Spleen (tissue), 11 donors: ENCODE data around the gene RNF215. TPM values are rescaled to one million over a fixed set of nuclear protein-coding genes. Genes with fewer than 3 reads are reported as not detected.

ENCODE experiments used
- DNase-seq: peaks from one replicate; pipeline ENCODE4 v3.0.0-alpha.2; 2020
- H3K27ac ChIP-seq, 8 donors: fragments of 200-600 bp; sonication (generic) in 7 of 8; 1 replicate in 4 of 8; 2 replicates in 4 of 8; pipeline versions ENCODE4 v1.5.0 to v1.8.0; 2016 to 2021; ENCODE audit warnings: inconsistent platforms in 4 of 8, mild to moderate bottlenecking in 4 of 8, moderate library complexity in 1 of 8
- H3K27me3 ChIP-seq, 7 donors: fragments of 200-600 bp; sonication (generic) in 6 of 7; replicated peaks in 1 of 7; 1 replicate in 4 of 7; 2 replicates in 3 of 7; pipeline versions ENCODE4 v1.5.0 to v1.8.0; 2016 to 2021; ENCODE audit warnings: inconsistent platforms in 3 of 7, mild to moderate bottlenecking in 1 of 7
- H3K36me3 ChIP-seq, 6 donors: fragments of 200-600 bp; sonication (generic) in 5 of 6; 1 replicate in 4 of 6; 2 replicates in 2 of 6; pipeline versions ENCODE4 v1.5.0 to v1.8.0; 2016 to 2021; ENCODE audit warnings: inconsistent platforms in 2 of 6
- H3K4me1 ChIP-seq, 6 donors: fragments of 200-600 bp; sonication (generic) in 5 of 6; 1 replicate in 3 of 6; 2 replicates in 3 of 6; pipeline versions ENCODE4 v1.5.0 to v1.8.0; 2016 to 2021; ENCODE audit warnings: inconsistent platforms in 3 of 6
- H3K4me3 ChIP-seq, 8 donors: fragments of 200-600 bp; sonication (generic) in 7 of 8; 1 replicate in 4 of 8; 2 replicates in 4 of 8; pipeline versions ENCODE4 v1.5.0 to v1.8.0; 2016 to 2021; ENCODE audit warnings: inconsistent platforms in 4 of 8, mild to moderate bottlenecking in 4 of 8, moderate library complexity in 2 of 8
- H3K9me3 ChIP-seq, 8 donors: fragments of 200-600 bp; sonication (generic) in 7 of 8; 1 replicate in 4 of 8; 2 replicates in 4 of 8; pipeline versions ENCODE4 v1.5.0 to v1.8.0; 2016 to 2021; ENCODE audit warnings: inconsistent platforms in 4 of 8
- POLR2A ChIP-seq, 3 donors: fragments of 450-650 bp; IDR thresholded peaks; one replicate each; pipeline ENCODE4 v1.5.1; 2017; ENCODE audit warnings: antibody characterized with exemption in 3 of 3, mild to moderate bottlenecking in 1 of 3
- POLR2AphosphoS5 ChIP-seq, 3 donors: sonication (generic); formaldehyde crosslinking; IDR thresholded peaks; one replicate each; pipeline ENCODE4 v1.5.1; 2017; ENCODE audit warnings: antibody characterized with exemption in 3 of 3
- WGBS, 5 donors: extraction: QIAGEN DNeasy Blood & Tissue Kit in 3 of 5; methylation state at CpG; one replicate each; pipeline versions ENCODE4 v1.1.5 to v1.1.7; 2013 to 2018; 5-methylcytosine and 5-hydroxymethylcytosine counted together
- intact Hi-C: fragments of 100-400 bp; cut with DNase I; formaldehyde crosslinking; loops from one replicate; pipeline ENCODE4 v1.15.0; 2023; ENCODE audit warnings: low total_unique reads
- polyA plus RNA-seq, 3 donors: library from polyadenylated mRNA; stranded (reverse); fragments of 200-250 nt; gene quantifications; one replicate each; pipeline ENCODE4 v1.2.1, GENCODE V29; 2013
- total RNA-seq, 7 donors: library from RNA; depleted of rRNA in 3 of 7; stranded (reverse); fragments of >200 nt in 3 of 7; fragmentation: NEBNext Ultra II Directional in 4 of 7; extraction: Animal tissue kit (Norgen Biotek cat#: 25700) in 4 of 7; gene quantifications; one replicate each; pipeline versions ENCODE4 v1.1.0 to v1.2.1, GENCODE V29; 2016 to 2021
- TF ChIP-seq, protein P1 (sequence below), 11 experiments: fragments of 200-600 bp in 7 of 11; fragments of 450-650 bp in 4 of 11; sonication (generic) in 4 of 11; IDR thresholded peaks in 8 of 11; conservative IDR thresholded peaks in 3 of 11; 1 replicate in 7 of 11; 2 replicates in 4 of 11; pipeline versions ENCODE4 v1.4.0 to v1.8.0; 2016 to 2021; ENCODE audit warnings: antibody characterized with exemption in 11 of 11, inconsistent platforms in 4 of 11, mild to moderate bottlenecking in 1 of 11
- donor health status: healthy with polysubstance abuse.
- donor health status: DM: no; HTN: no; CAD: no; lungs with moderate emphysema.
- donor health status: DM: no; HTN: no; CAD: no.
- donor health status: Bipolar disorder and iron deficiency.
- donor health status: healthy.
- donor health status: DM: no; HTN: no; CAD: no.
- donor health status: DM: yes; HTN: yes; CAD: no.

The RNF215 gene
- total and polyA plus RNA-seq, 10 donors: 6.5 to 19.5 (median 12.8) TPM

DNA sequence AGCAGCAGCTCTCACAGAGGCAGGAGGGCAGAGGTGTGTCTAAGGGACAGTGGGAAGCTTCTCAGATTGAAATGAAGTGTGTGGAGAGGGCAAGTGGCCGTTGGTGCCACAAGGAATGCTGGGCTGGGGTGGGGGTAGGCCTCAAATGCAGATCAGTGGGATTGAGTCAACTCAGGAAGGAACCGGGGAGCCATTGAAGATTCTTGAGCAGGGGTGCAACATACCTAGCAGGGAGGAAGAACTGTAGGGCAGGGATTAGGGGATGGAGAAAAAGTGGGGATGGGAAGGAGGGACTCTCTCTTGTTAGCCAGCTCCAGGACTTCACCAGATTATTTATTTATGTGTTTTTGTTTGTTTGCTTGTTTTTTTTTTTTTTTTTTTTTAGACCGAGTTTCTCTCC lies 6.7 kb upstream of the RNF215 start:
- Histone ChIP-seq H3K4me1 (peaks cover 0 to 59% (median 29%) of the 10 kb centered on the region in 6 donors), H3K4me3 (no peak overlapping the region)
- intact Hi-C loops: no loop called here

DNA sequence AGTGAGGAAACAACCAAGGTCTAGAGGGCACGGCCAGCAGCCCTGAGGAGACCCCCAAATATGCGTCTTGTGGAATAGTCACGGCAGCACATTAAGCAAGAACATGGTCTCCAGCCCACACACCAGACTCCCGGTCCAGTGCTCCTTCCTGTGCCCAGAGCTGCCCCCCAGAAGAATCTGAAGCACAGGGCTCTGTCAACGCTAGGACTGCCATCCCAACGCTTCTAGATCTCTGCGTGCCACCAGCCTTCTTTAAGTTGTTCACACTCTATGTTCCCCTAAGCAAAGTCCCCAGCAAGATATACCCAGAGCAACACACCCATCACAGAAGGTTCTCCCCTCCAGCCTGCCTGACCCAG lies 6.1 kb upstream of the RNF215 start:
- intact Hi-C loops: no loop called here
- Histone ChIP-seq H3K27me3 (peaks cover 0 to 37% (median 27%) of the 10 kb centered on the region in 7 donors), H3K4me3 (no peak overlapping the region), H3K9me3 (no peaks in the 10 kb centered on the region), H3K4me1 (peaks cover 0 to 53% (median 27%) of the 10 kb centered on the region in 6 donors), H3K27ac (no peak overlapping the region), H3K36me3 (no peaks in the 10 kb centered on the region)
- no peak for TF ChIP-seq POLR2A (IDR thresholded peaks at IDR 0.05)
- TF ChIP-seq POLR2AphosphoS5 (IDR thresholded peaks at IDR 0.05): no peak
- TF ChIP-seq, protein P1, sequence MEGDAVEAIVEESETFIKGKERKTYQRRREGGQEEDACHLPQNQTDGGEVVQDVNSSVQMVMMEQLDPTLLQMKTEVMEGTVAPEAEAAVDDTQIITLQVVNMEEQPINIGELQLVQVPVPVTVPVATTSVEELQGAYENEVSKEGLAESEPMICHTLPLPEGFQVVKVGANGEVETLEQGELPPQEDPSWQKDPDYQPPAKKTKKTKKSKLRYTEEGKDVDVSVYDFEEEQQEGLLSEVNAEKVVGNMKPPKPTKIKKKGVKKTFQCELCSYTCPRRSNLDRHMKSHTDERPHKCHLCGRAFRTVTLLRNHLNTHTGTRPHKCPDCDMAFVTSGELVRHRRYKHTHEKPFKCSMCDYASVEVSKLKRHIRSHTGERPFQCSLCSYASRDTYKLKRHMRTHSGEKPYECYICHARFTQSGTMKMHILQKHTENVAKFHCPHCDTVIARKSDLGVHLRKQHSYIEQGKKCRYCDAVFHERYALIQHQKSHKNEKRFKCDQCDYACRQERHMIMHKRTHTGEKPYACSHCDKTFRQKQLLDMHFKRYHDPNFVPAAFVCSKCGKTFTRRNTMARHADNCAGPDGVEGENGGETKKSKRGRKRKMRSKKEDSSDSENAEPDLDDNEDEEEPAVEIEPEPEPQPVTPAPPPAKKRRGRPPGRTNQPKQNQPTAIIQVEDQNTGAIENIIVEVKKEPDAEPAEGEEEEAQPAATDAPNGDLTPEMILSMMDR (IDR thresholded peaks at IDR 0.05 in 8 of 11, conservative IDR thresholded peaks at IDR 0.05 in 3 of 11): no peak
- 65 to 86% (median 74%) methylated on average over 7 of the region's 7 CpGs for WGBS, 5 donors
- no peak for DNase-seq

More for the DNA sequence above, 6.7 kb upstream of the RNF215 start:
- peaks cover 0 to 43% (median 30%) of the 10 kb centered on the region in 7 donors for H3K27me3 ChIP-seq
- no peak for DNase-seq
- no peaks in the 10 kb centered on the region for H3K9me3 ChIP-seq
- no peak overlapping the region for H3K27ac ChIP-seq
- 74 to 90% (median 86%) methylated on average over 3 of the region's 3 CpGs for WGBS, 5 donors
- TF ChIP-seq POLR2A (IDR thresholded peaks at IDR 0.05): no peak
- TF ChIP-seq, protein P1 (IDR thresholded peaks at IDR 0.05 in 8 of 11, conservative IDR thresholded peaks at IDR 0.05 in 3 of 11): no peak
- no peak for TF ChIP-seq POLR2AphosphoS5 (IDR thresholded peaks at IDR 0.05)
- no peaks in the 10 kb centered on the region for H3K36me3 ChIP-seq

DNA sequence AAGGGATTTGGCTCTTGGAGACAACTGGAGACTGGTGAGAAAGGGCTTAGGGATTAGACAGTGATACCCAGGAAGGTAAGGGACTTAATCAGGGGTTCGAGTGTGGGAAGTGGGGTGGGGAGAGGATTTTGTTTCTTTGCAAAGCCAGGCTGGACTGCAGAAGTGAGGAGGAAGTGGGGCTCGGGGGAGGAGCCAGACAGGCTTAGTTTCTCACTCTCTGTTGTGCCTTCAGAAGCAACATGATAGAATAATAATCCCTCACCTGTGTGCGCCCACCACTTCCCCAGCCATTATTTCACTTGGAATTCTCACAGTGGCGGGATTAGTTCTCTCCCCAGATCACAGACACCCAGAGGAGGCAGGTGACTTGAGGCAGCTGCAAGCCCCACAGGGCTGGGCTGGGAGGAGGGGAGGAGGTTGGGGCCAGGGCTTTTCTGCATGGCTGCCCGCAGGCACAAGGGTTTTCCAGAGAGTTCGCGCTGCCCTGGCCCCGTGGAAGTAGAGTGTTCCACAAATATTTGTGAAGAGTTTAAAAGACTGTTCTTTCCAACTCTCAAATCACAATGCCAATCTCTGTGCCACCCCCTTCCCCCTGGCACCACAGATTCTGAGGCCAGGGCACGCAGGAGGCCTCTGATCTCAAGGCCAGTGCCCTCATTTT lies 5.6 kb upstream of the RNF215 start:
- H3K4me3 ChIP-seq: no peak overlapping the region
- no peak overlapping the region for H3K27ac ChIP-seq
- H3K27me3 ChIP-seq: peaks cover 0 to 32% (median 22%) of the 10 kb centered on the region in 7 donors
- intact Hi-C loops: no loop called here
- no peaks in the 10 kb centered on the region for H3K36me3 ChIP-seq
- 53 to 70% (median 65%) methylated on average over 9 of the region's 9 CpGs for WGBS, 5 donors
- H3K9me3 ChIP-seq: no peaks in the 10 kb centered on the region
- TF ChIP-seq, protein P1 (IDR thresholded peaks at IDR 0.05 in 8 of 11, conservative IDR thresholded peaks at IDR 0.05 in 3 of 11): no peak
- TF ChIP-seq POLR2AphosphoS5 (IDR thresholded peaks at IDR 0.05) (no peak), POLR2A (IDR thresholded peaks at IDR 0.05) (no peak)
- H3K4me1 ChIP-seq: peaks cover 0 to 49% (median 25%) of the 10 kb centered on the region in 6 donors
- no peak for DNase-seq

DNA sequence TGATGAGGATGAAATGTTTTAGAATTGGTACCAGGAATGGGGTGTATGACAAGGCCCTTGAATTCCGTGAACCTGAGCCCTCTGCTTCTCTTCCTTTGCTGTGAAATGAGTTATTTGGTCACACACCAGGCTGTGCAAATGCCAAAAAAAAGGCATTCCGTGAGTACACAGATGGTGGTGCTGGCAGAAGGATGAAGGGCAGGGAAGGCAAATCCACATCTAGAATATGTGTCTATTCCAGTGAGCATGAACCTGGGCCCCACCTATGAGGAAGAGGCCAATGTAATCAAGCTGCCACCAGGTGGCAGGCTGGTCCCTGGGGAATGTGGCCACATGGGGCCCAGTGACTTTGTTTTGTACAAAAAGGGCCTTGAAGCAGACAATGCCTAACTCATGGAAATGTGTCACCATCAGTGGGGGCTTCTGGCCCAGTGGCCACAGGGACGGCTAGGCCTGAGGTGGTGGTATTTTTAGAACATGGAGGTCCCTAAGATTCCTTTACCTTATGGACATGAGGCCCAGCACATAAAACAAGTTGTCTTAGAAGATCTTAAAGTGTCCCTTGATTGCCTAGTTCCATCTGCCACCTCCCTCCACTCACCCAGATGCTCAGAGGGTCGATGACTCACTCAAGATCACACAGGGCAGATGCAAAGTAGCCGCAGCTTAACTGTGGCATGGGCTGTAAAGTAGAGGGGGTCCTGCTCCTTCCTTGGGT lies 3.9 kb upstream of the RNF215 start:
- DNase-seq: peak; percentile 92
- H3K4me1 ChIP-seq: peaks cover 4 to 45% (median 21%) of the 10 kb centered on the region in 6 donors
- intact Hi-C loops: loop anchor here (2.0 kb wide), 1 partner anchor 94 kb away; no protein-coding TSS in a partner anchor

More for the DNA sequence above, 3.9 kb upstream of the RNF215 start:
- Histone ChIP-seq H3K4me3 (no peak overlapping the region), H3K27me3 (peaks cover 0 to 15% (median 6%) of the 10 kb centered on the region in 7 donors), H3K36me3 (no peaks in the 10 kb centered on the region), H3K27ac (peak overlapping the region in 2 of 8 donors; percentile 21 to 34), H3K9me3 (no peaks in the 10 kb centered on the region)
- TF ChIP-seq POLR2A (IDR thresholded peaks at IDR 0.05) (no peak), POLR2AphosphoS5 (IDR thresholded peaks at IDR 0.05) (peak in 1 of 3 donors; percentile 39)
- TF ChIP-seq, protein P1 (IDR thresholded peaks at IDR 0.05 in 8 of 11, conservative IDR thresholded peaks at IDR 0.05 in 3 of 11): peak; percentile 81 to 93 (median 85)
- 53 to 67% (median 62%) methylated on average over 5 of the region's 5 CpGs for WGBS, 5 donors
